A549 (cell line): ENCODE measurements around the gene ZBTB38. TPM values are rescaled to one million over a fixed set of nuclear protein-coding genes. Genes with fewer than 3 reads are reported as not detected.
A peak's percentile ranks its signal among the peaks of the same experiment; 100 is the strongest.

ENCODE experiments used
- BHLHE40 ChIP-seq: IDR thresholded peaks from 2 replicates; pipeline ENCODE4 v1.6.1; 2012; ENCODE audit warnings: low read depth, low read length, inconsistent platforms
- CBX2 ChIP-seq: fragments of 200-600 bp; sonication (generic); IDR thresholded peaks from 2 replicates; pipeline ENCODE4 v1.6.1; 2016; ENCODE audit warnings: low read depth, mild to moderate bottlenecking, borderline replicate concordance
- CHD2 ChIP-seq: fragments of 150-350 bp; IDR thresholded peaks from 2 replicates; pipeline ENCODE4 v1.6.1; 2014; ENCODE audit warnings: low read length; ENCODE audit not compliant: partially characterized antibody
- CHD4 ChIP-seq: fragments of 200-600 bp; sonication (generic); IDR thresholded peaks from 2 replicates; pipeline ENCODE4 v1.6.1; 2016; ENCODE audit warnings: antibody characterized with exemption, mild to moderate bottlenecking, borderline replicate concordance
- CTCF ChIP-seq: fragments of >200 bp; sonication (Bioruptor Twin); formaldehyde crosslinking; IDR thresholded peaks from 3 replicates; pipeline ENCODE4 v1.5.1; 2016
- EP300 ChIP-seq, 2 experiments: fragments of >200 bp; sonication (Bioruptor Twin); formaldehyde crosslinking; IDR thresholded peaks; 2 replicates in 1 of 2; 3 replicates in 1 of 2; pipeline ENCODE4 v1.6.1; 2016 to 2017
- ESRRA ChIP-seq: fragments of 150-350 bp; IDR thresholded peaks from 2 replicates; pipeline ENCODE4 v1.6.1; 2014; ENCODE audit warnings: mild to moderate bottlenecking, low read length, borderline replicate concordance
- FOSB ChIP-seq: fragments of 250-450 bp; sonication (Bioruptor Pico); IDR thresholded peaks from 2 replicates; pipeline ENCODE4 v1.5.0; 2020; ENCODE audit warnings: mild to moderate bottlenecking, moderate library complexity
- FOSL2 ChIP-seq, 2 experiments: fragments of 450-650 bp in 1 of 2; fragments of >200 bp in 1 of 2; sonication (Bioruptor Twin) in 1 of 2; formaldehyde crosslinking; IDR thresholded peaks; 2 replicates each; pipeline versions ENCODE4 v1.5.0 to v1.6.1; 2016 to 2020; ENCODE audit warnings: mild to moderate bottlenecking in 1 of 2, moderate library complexity in 1 of 2
- GATA3 ChIP-seq: IDR thresholded peaks from 2 replicates; pipeline ENCODE4 v1.6.1; 2012; ENCODE audit warnings: borderline replicate concordance
- HDAC2 ChIP-seq: fragments of 200-600 bp; sonication (generic); IDR thresholded peaks from 2 replicates; pipeline ENCODE4 v1.6.1; 2016
- HEYL ChIP-seq: fragments of 250-450 bp; sonication (Bioruptor Pico); IDR thresholded peaks from 2 replicates; pipeline ENCODE4 v1.8.0; 2021; ENCODE audit warnings: mild to moderate bottlenecking, moderate library complexity
- HOXA7 ChIP-seq: fragments of 250-450 bp; sonication (Bioruptor Pico); IDR thresholded peaks from 2 replicates; pipeline ENCODE4 v1.5.0; 2020; ENCODE audit warnings: mild to moderate bottlenecking, moderate library complexity
- HOXB13 ChIP-seq: fragments of 250-450 bp; sonication (Bioruptor Pico); IDR thresholded peaks from 2 replicates; pipeline ENCODE4 v1.5.0; 2020; ENCODE audit warnings: low read depth, mild to moderate bottlenecking, moderate library complexity
- HOXB5 ChIP-seq: fragments of 250-450 bp; sonication (Bioruptor Pico); IDR thresholded peaks from 2 replicates; pipeline ENCODE4 v1.5.0; 2020; ENCODE audit warnings: mild to moderate bottlenecking, moderate library complexity
- JUN ChIP-seq, 2 experiments: fragments of >200 bp; sonication (Bioruptor Twin); formaldehyde crosslinking; IDR thresholded peaks; 2 replicates in 1 of 2; 3 replicates in 1 of 2; pipeline ENCODE4 v1.6.1; 2016 to 2017
- JUNB ChIP-seq: fragments of >200 bp; sonication (Bioruptor Twin); formaldehyde crosslinking; IDR thresholded peaks from 2 replicates; pipeline ENCODE4 v1.6.1; 2016
- KDM1A ChIP-seq: fragments of 200-600 bp; sonication (generic); IDR thresholded peaks from 2 replicates; pipeline ENCODE4 v1.6.1; 2016; ENCODE audit warnings: low read depth, mild to moderate bottlenecking
- MAZ ChIP-seq: fragments of 150-350 bp; IDR thresholded peaks from 2 replicates; pipeline ENCODE4 v1.6.1; 2014; ENCODE audit warnings: antibody characterized with exemption, low read depth, low read length, borderline replicate concordance
- MYC ChIP-seq: IDR thresholded peaks from 2 replicates; pipeline ENCODE4 v1.6.1; 2012; ENCODE audit warnings: mild to moderate bottlenecking, inconsistent platforms, low read length, improper control_type of control experiment, borderline replicate concordance
- NFE2L2 ChIP-seq: fragments of 150-350 bp; conservative IDR thresholded peaks from 2 replicates; pipeline ENCODE4 v1.6.1; 2014; ENCODE audit warnings: low read length
- NPAS2 ChIP-seq: fragments of 250-450 bp; sonication (Bioruptor Pico); IDR thresholded peaks from 2 replicates; pipeline ENCODE4 v1.8.0; 2022; ENCODE audit warnings: mild to moderate bottlenecking, moderate library complexity, borderline replicate concordance
- NR3C1 ChIP-seq: fragments of >200 bp; sonication (Bioruptor Twin); formaldehyde crosslinking; IDR thresholded peaks from 3 replicates; pipeline ENCODE4 v1.6.1; 2017
- PBX3 ChIP-seq: IDR thresholded peaks from 2 replicates; pipeline ENCODE4 v1.6.1; 2012
- PHF8 ChIP-seq: fragments of 200-600 bp; sonication (generic); IDR thresholded peaks from 2 replicates; pipeline ENCODE4 v1.6.1; 2016; ENCODE audit warnings: low read depth, mild to moderate bottlenecking, antibody characterized with exemption, moderate library complexity, borderline replicate concordance
- POLR2AphosphoS2 ChIP-seq: conservative IDR thresholded peaks from 2 replicates; pipeline ENCODE4 v1.6.1; 2012; ENCODE audit warnings: low read length, improper control_type of control experiment, inconsistent platforms
- RCOR1 ChIP-seq: fragments of 150-350 bp; IDR thresholded peaks from 2 replicates; pipeline ENCODE4 v1.6.1; 2014; ENCODE audit warnings: antibody characterized with exemption, low read length, low read depth
- SMC3 ChIP-seq: fragments of >200 bp; sonication (Bioruptor Twin); formaldehyde crosslinking; IDR thresholded peaks from 3 replicates; pipeline ENCODE4 v1.6.1; 2018; ENCODE audit warnings: inconsistent platforms
- SREBF2 ChIP-seq: fragments of 450-650 bp; IDR thresholded peaks from 2 replicates; pipeline ENCODE4 v1.6.1; 2014; ENCODE audit warnings: mild to moderate bottlenecking, moderate library complexity
- TP53 ChIP-seq: fragments of 250-450 bp; sonication (Bioruptor Pico); IDR thresholded peaks from 2 replicates; pipeline ENCODE4 v1.5.0; 2021; ENCODE audit warnings: mild to moderate bottlenecking, moderate library complexity
- USF2 ChIP-seq: fragments of 450-650 bp; IDR thresholded peaks from 2 replicates; pipeline ENCODE4 v1.6.1; 2014; ENCODE audit warnings: antibody characterized with exemption
- ZSCAN20 ChIP-seq: fragments of 250-450 bp; sonication (Bioruptor Pico); IDR thresholded peaks from 2 replicates; pipeline ENCODE4 v1.8.0; 2022; ENCODE audit warnings: mild to moderate bottlenecking, moderate library complexity
- polyA plus RNA-seq, 4 experiments: library from polyadenylated mRNA; depleted of rRNA in 3 of 4; stranded (reverse); fragments of >200 nt; fragmentation: RNase III in 1 of 4; extraction: RNeasy Plus Mini Kit Qiagen cat#74134 plus additional on column Dnase treatment in 1 of 4; gene quantifications; 2 replicates in 3 of 4; 3 replicates in 1 of 4; pipeline ENCODE4 v1.2.3, GENCODE V29; 2011 to 2017
- TF ChIP-seq, protein P1 (sequence below): fragments of 150-350 bp; IDR thresholded peaks from 2 replicates; pipeline ENCODE4 v1.6.1; 2014; ENCODE audit warnings: low read depth, mild to moderate bottlenecking, low read length
- TF ChIP-seq, protein P2 (sequence below): fragments of >200 bp; sonication (Bioruptor Twin); formaldehyde crosslinking; IDR thresholded peaks from 3 replicates; pipeline ENCODE4 v1.6.1; 2016

Gene ZBTB38
- polyA plus RNA-seq, 2 of the 4 experiments (the other 2 are of a cell fraction): 72.0 to 110 TPM

GRCh38 chr3:141331377-141332318 is 36.7 kb upstream of the ZBTB38 start (continued):
- TF ChIP-seq CTCF (no peak), POLR2AphosphoS2 (no peak), NR3C1 (no peak), FOSB (CRISPR knock-in tag) (no peak), HEYL (no peak), ZSCAN20 (CRISPR knock-in tag) (no peak), JUNB (peak; percentile 99), HOXA7 (CRISPR knock-in tag) (no peak), HDAC2 (no peak), SMC3 (peak; percentile 52), CHD2 (no peak), CHD4 (no peak), ESRRA (no peak), EP300 (IDR thresholded peaks at IDR 0.05) (peak; percentile 97 to 98), HOXB13 (CRISPR knock-in tag) (no peak), FOSL2 (IDR thresholded peaks at IDR 0.05) (peak; percentile 98), FOSL2 (CRISPR knock-in tag; IDR thresholded peaks at IDR 0.05) (peak; percentile 97), SREBF2 (no peak), NFE2L2 (no peak), TP53 (CRISPR knock-in tag) (no peak), RCOR1 (no peak), PBX3 (peak; percentile 66), GATA3 (peak; percentile 97), MYC (no peak), CBX2 (no peak), BHLHE40 (no peak), PHF8 (no peak), JUN (IDR thresholded peaks at IDR 0.05) (peak; percentile 97 to 98), MAZ (no peak), NPAS2 (no peak), KDM1A (no peak), HOXB5 (CRISPR knock-in tag) (no peak; the same call in 1 of the 2 replicates), USF2 (no peak)
- TF ChIP-seq, protein P1, sequence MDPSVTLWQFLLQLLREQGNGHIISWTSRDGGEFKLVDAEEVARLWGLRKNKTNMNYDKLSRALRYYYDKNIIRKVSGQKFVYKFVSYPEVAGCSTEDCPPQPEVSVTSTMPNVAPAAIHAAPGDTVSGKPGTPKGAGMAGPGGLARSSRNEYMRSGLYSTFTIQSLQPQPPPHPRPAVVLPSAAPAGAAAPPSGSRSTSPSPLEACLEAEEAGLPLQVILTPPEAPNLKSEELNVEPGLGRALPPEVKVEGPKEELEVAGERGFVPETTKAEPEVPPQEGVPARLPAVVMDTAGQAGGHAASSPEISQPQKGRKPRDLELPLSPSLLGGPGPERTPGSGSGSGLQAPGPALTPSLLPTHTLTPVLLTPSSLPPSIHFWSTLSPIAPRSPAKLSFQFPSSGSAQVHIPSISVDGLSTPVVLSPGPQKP: no peak
- TF ChIP-seq, protein P2, sequence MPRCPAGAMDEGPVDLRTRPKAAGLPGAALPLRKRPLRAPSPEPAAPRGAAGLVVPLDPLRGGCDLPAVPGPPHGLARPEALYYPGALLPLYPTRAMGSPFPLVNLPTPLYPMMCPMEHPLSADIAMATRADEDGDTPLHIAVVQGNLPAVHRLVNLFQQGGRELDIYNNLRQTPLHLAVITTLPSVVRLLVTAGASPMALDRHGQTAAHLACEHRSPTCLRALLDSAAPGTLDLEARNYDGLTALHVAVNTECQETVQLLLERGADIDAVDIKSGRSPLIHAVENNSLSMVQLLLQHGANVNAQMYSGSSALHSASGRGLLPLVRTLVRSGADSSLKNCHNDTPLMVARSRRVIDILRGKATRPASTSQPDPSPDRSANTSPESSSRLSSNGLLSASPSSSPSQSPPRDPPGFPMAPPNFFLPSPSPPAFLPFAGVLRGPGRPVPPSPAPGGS: peak; percentile 91; the same call in 2 of the 3 replicates
